HG03469 (cell line): ENCODE results near the gene NUB1.

Source experiments
- ATAC-seq: cut with Tn5 transposase; IDR thresholded peaks from one replicate; pipeline ENCODE4 v1.9.1; 2021; ENCODE audit warnings: mild to moderate bottlenecking, moderate library complexity, moderate number of reproducible peaks; ENCODE audit not compliant: unreplicated experiment

Gene NUB1

GRCh38 chr7:151374726-151375125, 33.1 kb downstream of the NUB1 start:
- no peak for ATAC-seq

- ATAC-seq = no peak
These were observed 34.1 kb downstream of the NUB1 start for GRCh38 chr7:151375530-151376217.

GRCh38 chr7:151376218-151376902, 34.7 kb downstream of the NUB1 start:
- ATAC-seq = no peak

GRCh38 chr7:151377406-151377805, 35.8 kb downstream of the NUB1 start:
- no peak for ATAC-seq

GRCh38 chr7:151378011-151378410, 36.4 kb downstream of the NUB1 start:
- no peak for ATAC-seq

- ATAC-seq = no peak
These were observed 37.0 kb downstream of the NUB1 start for GRCh38 chr7:151378496-151379192.

GRCh38 chr7:151379193-151379520, 37.5 kb downstream of the NUB1 start:
- ATAC-seq = no peak

- no peak for ATAC-seq
These were observed 38.1 kb downstream of the NUB1 start for GRCh38 chr7:151379534-151380198.

GRCh38 chr7:151380199-151381097, 38.8 kb downstream of the NUB1 start:
- ATAC-seq = no peak

- ATAC-seq = no peak
These were observed 39.4 kb downstream of the NUB1 start for GRCh38 chr7:151381098-151381347.

- no peak for ATAC-seq
These were observed 39.9 kb downstream of the NUB1 start for GRCh38 chr7:151381348-151382078.

- no peak for ATAC-seq
These were observed 40.7 kb downstream of the NUB1 start for GRCh38 chr7:151382079-151382885.

GRCh38 chr7:151383638-151384351, 42.2 kb downstream of the NUB1 start:
- ATAC-seq = no peak

GRCh38 chr7:151384352-151384697, 42.7 kb downstream of the NUB1 start:
- no peak for ATAC-seq

GRCh38 chr7:151384776-151385625, 43.4 kb downstream of the NUB1 start:
- ATAC-seq = no peak

- ATAC-seq = no peak
These were observed 44.2 kb downstream of the NUB1 start for GRCh38 chr7:151385626-151386300.
